IPS-NIHi7 (cell line): Measurements from ENCODE around the gene EVPLL.
"Not testable (repeated sequence)": the region's sequence is repeated elsewhere in the genome, so short reads cannot be mapped to it uniquely, and the experiment has no call there.

Experiments used
- DNase-seq: peaks from one replicate; pipeline ENCODE4 v3.0.0; 2012; ENCODE audit warnings: mixed read lengths; ENCODE audit errors: extremely low spot score

Gene EVPLL

DNA sequence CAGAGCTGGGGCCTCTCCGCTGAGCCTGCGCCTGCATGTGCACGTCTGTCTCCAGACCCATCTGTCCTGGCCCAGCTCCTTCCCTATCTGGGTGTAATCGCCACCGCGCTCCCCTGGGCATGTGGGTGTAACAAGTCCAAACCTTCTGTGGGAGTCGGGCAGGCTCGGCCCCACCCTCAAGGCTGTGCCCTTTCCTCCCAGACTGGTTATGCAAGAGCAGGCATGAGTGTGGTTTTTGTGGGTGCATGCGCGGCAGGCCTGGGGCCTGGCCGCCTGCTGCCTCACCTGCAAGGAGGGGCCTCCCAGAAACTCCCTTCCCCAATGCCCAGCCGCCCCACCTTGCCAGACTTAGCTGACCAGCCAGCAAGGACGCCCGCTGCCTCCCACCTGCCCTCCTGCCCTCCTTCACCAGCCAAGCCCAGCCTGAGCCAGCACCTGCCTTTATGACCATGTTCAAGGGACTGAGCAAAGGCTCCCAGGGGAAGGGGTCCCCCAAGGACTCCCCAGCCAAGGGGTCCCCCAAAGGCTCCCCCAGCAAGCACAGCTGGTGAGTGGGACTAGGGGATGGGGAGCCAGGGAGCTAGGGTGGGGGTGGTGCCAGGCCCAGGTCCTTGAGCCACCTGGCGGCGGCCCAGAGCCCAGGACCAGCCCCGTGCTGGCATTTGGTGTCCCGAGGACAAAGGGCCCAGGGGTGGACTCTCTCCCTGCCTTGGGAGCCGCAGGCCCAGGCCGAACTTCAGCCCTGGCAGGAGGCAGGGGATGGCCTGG, at the start of gene EVPLL:
Gene EVPLL, plus strand, starts transcription at position 342 of the 768 bp plus-strand sequence. CDS start 3,160 bp downstream, outside the sequence.
- no peak for DNase-seq

DNA sequence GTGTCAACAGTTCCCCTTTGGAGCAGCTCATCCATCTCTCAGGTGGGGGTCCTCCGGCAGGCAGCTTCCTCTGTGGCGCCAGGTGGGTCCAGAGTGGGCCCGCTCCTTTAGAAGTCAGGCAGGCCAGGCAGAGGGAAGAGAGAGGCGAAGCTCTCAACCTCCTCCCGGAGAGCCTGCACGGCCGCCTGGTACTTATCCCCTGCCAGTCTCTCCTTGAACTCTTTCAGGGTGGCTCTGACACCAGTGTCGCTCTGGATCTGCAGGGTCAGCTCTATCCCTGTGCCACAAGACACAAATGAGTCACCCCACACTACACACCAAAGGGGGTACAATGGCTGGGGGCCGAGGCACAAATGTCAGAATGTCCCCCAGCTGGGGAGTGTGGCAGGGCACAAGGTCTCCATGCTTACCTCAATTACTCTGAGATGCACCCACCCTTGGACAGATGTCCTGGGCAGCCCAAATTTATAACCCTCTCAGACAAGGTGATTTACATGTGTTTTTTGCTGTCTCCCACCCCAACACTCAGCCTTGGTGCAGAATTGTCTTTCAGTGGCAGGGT, 48.9 kb upstream of the EVPLL start:
- DNase-seq, result no peak

- DNase-seq, result no peak
Observed at GRCh38 chr17:18331879-18332278, 45.7 kb upstream of the EVPLL start.

DNA sequence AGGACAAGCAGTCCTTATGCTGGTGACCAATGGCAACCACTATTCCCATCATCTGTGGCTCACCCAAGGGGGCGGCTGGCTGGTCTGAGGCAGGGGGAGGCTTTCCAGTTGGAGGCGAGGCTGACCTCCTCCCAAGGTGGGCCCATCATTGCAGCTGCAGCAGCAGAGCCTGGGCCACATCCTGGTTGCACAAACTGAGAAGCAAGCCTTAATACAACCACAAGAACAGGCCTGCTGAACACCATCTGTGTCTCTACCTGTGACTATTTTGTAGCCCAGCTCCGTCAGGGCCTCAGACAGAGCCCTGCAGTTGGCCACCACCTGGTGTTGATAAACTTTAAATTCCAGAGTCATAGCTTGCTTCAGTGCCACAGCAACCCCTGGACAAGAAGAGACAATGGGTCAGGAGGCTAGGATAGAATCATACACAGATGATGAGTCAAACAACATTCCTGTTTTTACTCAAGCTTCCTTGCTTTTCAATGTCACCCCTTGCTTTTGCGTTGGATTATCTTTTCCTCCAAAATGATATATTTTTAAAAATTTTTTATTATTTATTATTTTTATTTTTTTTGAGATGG, 44.6 kb upstream of the EVPLL start:
- DNase-seq, result no peak

DNA sequence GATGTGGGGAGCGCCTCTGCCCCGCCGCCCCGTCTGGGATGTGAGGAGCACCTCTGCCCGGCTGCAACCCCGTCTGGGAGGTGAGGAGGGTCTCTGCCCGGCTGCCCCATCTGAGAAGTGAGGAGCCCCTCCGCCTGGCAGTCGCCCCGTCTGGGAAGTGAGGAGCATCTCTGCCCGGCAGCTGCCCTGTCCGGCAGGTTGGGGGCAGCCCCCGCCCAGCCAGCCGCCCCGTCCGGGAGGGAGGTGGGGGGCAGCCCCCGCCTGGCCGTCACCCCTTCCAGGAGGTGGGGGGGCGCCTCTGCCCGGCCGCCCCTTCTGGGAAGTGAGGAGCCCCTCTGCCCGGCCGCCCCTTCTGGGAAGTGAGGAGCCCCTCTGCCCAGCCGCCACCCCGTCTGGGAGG, 39.4 kb upstream of the EVPLL start:
- DNase-seq, result not testable (repeated sequence)

DNA sequence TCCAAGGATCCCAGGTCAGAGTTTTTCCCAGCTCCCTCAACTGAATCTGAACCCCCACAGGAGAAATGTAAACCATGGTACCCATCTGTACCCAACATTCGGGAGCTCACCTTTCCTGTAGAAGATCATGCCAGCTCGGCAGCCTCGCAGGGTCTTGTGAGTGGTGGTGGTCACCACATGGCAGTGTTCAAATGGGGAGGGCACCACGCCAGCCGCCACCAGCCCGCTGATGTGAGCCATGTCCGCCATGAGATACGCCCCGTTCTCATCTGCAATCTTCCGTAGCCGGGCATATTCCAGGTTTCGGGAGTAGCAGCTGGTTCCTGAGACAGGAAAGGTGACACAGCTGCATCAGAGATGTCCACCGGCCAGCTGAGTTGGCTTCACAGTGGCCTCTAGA, 37.6 kb upstream of the EVPLL start:
- DNase-seq, result no peak

- no peak for DNase-seq
Observed at GRCh38 chr17:18344021-18344420, 33.6 kb upstream of the EVPLL start.

GRCh38 chr17:18353541-18353940, 24.0 kb upstream of the EVPLL start:
- no peak for DNase-seq

DNA sequence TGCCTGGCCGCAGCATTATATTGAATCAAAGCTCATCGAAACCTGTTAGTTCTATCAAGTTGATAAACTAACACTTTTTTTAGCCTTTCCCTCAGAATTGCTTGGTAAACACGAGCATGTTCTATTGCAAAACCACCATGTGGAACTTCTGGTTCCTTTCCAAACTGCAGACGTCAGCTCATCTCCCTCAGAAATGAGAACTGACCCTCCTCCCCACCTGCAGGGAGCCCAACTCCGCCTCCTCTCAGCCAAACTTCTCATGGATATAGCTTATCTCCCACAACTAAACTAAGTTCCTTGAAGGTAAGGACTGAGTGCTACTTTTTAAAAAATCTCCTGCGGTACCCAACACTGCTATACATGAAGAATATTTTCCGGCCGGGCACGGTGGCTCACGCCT, 21.0 kb upstream of the EVPLL start:
- DNase-seq, result no peak

DNA sequence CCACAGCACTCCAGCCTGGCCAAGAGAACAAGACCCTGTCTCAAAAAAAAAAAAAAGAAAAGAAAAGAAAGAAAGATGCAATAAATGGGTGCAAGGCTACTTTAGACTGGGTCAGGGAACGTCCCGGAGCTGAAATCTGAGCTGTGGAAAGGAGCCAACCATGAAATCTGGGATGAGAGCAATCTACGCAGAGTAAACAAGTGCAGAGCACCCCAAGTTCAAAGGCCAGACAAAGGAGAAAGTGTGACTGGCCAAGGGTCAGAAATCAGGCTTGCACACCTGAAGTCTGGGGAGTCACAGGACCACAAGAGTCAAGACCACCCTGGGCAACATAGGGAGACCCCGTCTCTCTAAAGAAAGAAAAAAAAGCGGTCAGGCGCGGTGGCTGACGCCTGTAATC, 17.1 kb upstream of the EVPLL start:
- DNase-seq, result no peak

GRCh38 chr17:18361837-18362697, 15.5 kb upstream of the EVPLL start:
- DNase-seq, result no peak

DNA sequence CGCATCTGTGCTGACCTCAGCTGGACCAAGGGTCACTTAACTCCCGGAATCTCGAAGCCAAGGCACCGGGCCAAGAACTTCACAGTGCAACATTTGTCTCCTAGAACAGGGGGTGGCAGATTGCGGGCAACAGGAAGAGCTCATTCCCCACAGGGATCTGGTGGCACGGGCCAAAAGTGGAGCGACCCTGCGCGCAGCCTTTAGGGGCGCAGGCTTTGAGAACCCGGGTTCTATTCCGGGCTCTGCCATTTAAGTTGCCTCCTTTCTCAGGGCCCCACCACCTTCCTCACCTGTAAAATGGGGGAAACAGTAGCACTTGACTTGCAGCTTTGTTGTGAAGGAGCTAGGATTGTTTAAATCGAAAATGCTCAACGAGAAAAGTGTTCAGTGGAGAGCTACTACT, 14.9 kb upstream of the EVPLL start:
- DNase-seq, result peak; percentile 38

DNA sequence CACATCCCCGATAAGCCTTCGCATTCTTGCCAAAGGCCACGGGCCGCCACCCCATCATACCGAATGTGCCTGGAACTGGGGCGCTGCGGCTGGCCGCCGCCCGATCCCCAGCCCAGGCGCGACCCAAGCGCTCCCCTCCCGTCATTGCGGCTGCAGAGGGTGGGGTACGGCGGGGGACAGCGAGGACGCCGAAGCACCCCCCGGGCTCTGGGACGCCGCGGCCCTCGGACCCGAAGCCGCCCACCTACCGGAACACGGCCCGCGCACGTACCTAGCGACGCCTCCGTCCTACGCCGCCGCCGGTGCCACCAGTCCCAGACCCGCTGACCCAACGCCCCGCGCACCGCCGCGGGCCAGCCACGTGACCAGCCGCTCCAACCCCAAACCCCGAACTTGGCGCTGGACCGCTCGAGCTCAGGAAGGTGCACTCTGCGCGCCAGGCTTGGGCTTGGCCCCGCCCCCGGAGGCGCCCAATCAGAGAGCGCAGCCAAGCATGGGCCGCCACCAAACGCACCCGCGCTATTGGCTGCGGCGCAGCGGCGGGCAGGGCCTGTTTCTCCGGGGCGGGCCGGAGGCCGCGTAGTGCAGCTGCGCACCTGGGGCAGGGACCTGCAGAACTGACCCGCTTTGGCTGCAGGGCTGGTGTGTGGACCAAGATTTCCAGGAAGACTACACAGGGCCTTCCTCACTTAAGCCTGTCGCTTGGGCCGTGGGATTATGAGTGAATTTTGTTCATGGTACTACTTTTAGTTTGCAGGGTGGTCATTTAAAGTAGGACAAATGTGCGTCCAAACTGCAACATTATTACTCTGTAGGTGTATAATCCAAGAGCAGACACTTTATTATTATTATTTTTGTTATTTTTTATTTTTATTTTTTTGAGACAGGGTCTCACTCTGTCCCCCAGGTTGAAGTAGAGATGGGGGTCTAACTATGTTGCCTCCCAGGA, 14.2 kb upstream of the EVPLL start, which contains the start of gene SHMT1:
Gene SHMT1, minus strand, starts transcription at position 450 of the 949 bp plus-strand sequence. CDS start 7,569 bp downstream, outside the sequence.
- DNase-seq, result peak; percentile 99

GRCh38 chr17:18364166-18364565, 13.4 kb upstream of the EVPLL start:
- no peak for DNase-seq

GRCh38 chr17:18368946-18369345, 8.6 kb upstream of the EVPLL start:
- DNase-seq, result no peak

DNA sequence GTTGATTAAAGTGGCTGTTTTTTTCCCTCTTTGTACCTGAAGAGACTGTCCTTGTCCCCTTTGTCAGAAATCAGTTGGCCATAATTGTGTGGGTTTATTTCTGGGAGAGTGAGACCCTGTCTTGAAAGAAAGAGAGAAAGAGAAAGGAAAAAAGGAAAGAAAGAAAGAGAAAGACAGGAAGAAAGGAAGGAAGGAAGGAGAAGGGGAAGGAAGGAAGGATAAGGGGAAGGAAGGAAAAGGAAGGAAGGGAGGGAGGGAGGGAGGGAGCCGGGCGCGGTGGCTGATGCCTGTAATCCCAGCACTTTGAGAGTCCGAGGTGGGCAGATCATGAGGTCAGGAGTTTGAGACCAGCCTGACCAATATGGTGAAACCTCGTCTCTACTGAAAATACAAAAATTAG, 6.8 kb upstream of the EVPLL start:
- DNase-seq, result no peak

- DNase-seq, result no peak
Observed at GRCh38 chr17:18371455-18371854, 6.1 kb upstream of the EVPLL start.

DNA sequence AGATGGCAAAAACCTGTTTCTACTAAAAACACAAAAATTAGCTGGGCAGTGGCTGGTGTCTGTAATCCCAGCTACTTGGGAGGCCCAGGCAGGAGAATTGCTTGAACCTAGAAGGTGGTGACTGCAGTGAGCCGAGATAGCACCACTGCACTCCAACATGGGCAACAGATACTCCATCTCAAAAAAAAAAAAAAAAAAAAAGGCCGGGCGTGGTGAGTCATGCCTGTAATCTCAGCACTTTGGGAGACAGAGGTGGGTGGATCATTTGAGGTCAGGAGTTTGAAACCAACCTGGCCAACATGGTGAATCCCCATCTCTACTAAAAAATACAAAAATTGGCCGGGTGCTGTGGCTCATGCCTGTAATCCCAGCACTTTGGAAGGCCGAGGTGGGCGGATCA, 4.4 kb upstream of the EVPLL start:
- DNase-seq, result not testable (repeated sequence)

- DNase-seq, result no peak
Observed at GRCh38 chr17:18374216-18374615, 3.4 kb upstream of the EVPLL start.

DNA sequence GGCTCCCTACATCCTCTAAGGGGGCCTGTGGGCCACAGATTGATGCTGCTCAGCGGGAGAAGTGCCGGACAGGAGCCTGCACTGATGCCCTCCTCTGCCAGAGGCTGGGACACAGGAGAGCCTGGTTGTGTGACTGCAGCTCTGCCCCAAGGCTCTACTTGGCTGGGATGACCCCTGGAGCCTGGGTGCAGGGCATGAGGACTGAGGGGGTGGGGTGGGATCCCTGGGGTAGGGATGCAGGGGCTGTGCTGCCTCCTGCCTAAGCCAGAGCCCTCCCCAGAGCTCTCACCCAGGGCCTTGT, 577 bp downstream of the EVPLL start:
- no peak for DNase-seq

DNA sequence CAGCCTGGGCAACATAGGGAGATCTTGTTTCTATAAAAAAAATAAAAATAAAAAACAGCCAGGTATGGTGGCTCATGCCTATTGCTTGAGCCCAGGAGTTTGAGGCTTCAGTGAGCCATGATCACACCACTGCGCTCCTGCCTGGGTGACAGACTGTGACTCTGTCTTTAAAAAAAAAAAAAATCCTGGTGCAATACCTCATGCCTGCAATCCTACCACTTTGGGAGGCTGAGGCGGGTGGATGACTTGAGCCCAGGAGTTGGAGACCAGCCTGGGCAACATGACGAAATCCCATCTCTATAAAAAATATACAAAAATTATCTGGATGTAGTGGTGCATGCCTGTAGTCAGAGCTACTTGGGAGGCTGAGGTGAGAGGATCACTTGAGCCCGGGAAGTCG, 1.0 kb downstream of the EVPLL start:
- DNase-seq, result not testable (repeated sequence)
